Measurements from ENCODE around the gene SLC18A3. TPM values are rescaled to one million over a fixed set of nuclear protein-coding genes. Genes with fewer than 3 reads are reported as not detected.
A peak's percentile ranks its signal among the peaks of the same experiment; 100 is the strongest.

SLC18A3 gene
- total RNA-seq, 1 experiment from 2014 or later = not detected

DNA sequence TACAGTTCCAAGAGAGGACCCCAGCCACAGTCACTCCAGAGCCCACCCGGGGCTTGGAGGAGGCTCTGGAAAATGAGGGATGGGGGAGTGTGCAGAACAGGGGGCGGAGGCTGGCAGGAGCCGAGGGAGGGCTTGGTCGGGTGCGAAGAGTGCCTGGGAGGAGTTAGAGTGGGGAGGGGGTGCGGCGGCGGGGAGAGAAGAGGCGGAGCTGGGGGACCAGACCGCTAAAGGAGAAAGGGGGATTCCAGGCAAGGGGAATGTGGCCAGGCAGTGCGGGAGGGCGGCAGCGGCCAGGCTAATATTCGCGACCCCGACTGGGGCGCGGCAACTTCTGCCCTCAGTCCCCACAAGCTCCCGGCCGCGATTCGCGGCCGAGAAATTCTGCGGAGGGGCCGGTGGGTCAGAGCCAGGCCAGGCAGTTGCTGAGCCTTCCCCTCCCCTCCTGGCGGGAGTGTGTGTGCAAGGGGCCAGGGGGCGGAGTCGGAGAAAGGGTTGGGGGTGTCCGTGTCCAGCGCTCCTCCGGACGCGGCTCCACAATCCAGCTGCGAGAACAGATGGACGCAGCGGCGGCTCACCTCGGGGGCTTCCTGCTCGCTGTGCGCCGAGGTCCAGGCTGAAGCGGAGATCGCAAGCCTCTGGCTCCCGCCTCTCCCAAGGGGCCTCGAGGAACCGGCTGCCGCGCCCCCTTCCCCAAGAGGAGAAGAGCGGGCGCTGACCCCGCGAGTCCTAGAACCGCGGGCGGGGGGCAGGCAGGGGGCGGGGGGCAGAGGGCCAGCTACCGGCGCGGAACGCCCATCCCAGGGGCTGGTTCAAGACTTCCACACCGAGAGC, 612 bp upstream of the SLC18A3 start:
- H3K79me2 ChIP-seq (ENCODE audit: low read length) = no peaks in the 10 kb centered on the region
- TF ChIP-seq EZH2phosphoT487 (IDR thresholded peaks at IDR 0.05; ENCODE audit: borderline replicate concordance, low read length) (no peak), EZH2 (IDR thresholded peaks at IDR 0.05; ENCODE audit: low read length, unreplicated experiment) (peak; percentile 25)
- TF ChIP-seq, protein P1, sequence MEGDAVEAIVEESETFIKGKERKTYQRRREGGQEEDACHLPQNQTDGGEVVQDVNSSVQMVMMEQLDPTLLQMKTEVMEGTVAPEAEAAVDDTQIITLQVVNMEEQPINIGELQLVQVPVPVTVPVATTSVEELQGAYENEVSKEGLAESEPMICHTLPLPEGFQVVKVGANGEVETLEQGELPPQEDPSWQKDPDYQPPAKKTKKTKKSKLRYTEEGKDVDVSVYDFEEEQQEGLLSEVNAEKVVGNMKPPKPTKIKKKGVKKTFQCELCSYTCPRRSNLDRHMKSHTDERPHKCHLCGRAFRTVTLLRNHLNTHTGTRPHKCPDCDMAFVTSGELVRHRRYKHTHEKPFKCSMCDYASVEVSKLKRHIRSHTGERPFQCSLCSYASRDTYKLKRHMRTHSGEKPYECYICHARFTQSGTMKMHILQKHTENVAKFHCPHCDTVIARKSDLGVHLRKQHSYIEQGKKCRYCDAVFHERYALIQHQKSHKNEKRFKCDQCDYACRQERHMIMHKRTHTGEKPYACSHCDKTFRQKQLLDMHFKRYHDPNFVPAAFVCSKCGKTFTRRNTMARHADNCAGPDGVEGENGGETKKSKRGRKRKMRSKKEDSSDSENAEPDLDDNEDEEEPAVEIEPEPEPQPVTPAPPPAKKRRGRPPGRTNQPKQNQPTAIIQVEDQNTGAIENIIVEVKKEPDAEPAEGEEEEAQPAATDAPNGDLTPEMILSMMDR (conservative IDR thresholded peaks at IDR 0.05; ENCODE audit: low read depth, low read length) = no peak
- peaks cover 70% of the 10 kb centered on the region for H3K27me3 ChIP-seq (ENCODE audit: low read length)
- H3K4me2 ChIP-seq (ENCODE audit: low read length) = no peak overlapping the region
- CTCF ChIA-PET = no interaction called here
- H3K36me3 ChIP-seq (ENCODE audit: low read depth, low read length) = no peaks in the 10 kb centered on the region
- ATAC-seq (no peak), DNase-seq (no peak)
- no peak overlapping the region for H3K9ac ChIP-seq (ENCODE audit: low read length)
- POLR2A ChIA-PET (ENCODE audit: unreplicated experiment) = no interaction called here
- intact Hi-C loops (cut with micrococcal nuclease) = no loop called here
- no peaks in the 10 kb centered on the region for H3F3A ChIP-seq (ENCODE audit: low read length, unreplicated experiment)
- no TSS peak for BruUV-seq (replicated peaks)
- no peak overlapping the region for H3K27ac ChIP-seq (ENCODE audit: low read length)
- no peak overlapping the region for H2AFZ ChIP-seq (ENCODE audit: low read length)
- H3K4me1 ChIP-seq (ENCODE audit: insufficient read depth, low read length) = no peaks in the 10 kb centered on the region
- 0 out of 2 replicates have a peak, but pooled peaks cover 8% of the 10 kb centered on the region for H4K20me1 ChIP-seq (ENCODE audit: low read length)
- no peaks in the 10 kb centered on the region for H3K9me2 ChIP-seq (replicated peaks; ENCODE audit: low read length)
- H3K4me3 ChIP-seq (ENCODE audit: low read length) = no peak overlapping the region
- no peaks in the 10 kb centered on the region for H3K9me3 ChIP-seq (ENCODE audit: low read length)

DNA sequence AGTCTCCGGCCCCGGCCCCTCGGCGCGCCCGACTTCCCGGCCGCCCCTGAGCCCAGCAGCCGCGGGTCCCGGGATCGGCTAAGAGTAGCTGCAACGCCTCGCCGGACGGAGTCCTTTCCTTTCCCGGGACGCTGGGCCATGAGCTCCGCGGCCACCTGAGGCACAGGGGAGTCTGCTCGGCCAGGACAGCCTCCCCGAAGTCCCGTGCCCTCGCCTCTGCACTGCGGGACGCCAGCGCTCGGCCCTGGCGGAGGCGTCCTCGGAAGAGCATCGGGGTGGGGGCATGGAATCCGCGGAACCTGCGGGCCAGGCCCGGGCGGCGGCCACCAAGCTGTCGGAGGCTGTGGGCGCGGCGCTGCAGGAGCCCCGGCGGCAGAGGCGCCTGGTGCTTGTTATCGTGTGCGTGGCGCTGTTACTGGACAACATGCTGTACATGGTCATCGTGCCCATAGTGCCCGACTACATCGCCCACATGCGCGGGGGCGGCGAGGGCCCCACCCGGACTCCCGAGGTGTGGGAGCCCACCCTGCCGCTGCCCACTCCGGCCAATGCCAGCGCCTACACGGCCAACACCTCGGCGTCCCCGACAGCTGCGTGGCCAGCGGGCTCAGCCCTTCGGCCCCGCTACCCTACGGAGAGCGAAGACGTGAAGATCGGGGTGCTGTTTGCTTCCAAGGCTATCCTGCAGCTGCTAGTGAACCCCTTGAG, 502 bp downstream of the SLC18A3 start:
- no peak overlapping the region for H2AFZ ChIP-seq (ENCODE audit: low read length)
- H3K27me3 ChIP-seq (ENCODE audit: low read length) = peaks cover 82% of the 10 kb centered on the region
- H3K9me2 ChIP-seq (replicated peaks; ENCODE audit: low read length) = no peaks in the 10 kb centered on the region
- TF ChIP-seq, protein P1 (conservative IDR thresholded peaks at IDR 0.05; ENCODE audit: low read depth, low read length) = no peak
- peak; percentile 81 for TF ChIP-seq EZH2 (IDR thresholded peaks at IDR 0.05; ENCODE audit: low read length, unreplicated experiment)
- DNase-seq (no peak), ATAC-seq (0 out of 2 replicates have a peak, but pooled peaks have one; percentile 3)
- no peak overlapping the region for H3K27ac ChIP-seq (ENCODE audit: low read length)
- no peak overlapping the region for H3K4me2 ChIP-seq (ENCODE audit: low read length)
- no peaks in the 10 kb centered on the region for H3K36me3 ChIP-seq (ENCODE audit: low read depth, low read length)
- 0 out of 2 replicates have a peak, but pooled peaks cover 8% of the 10 kb centered on the region for H4K20me1 ChIP-seq (ENCODE audit: low read length)
- no peaks in the 10 kb centered on the region for H3K79me2 ChIP-seq (ENCODE audit: low read length)
- intact Hi-C loops (cut with micrococcal nuclease) = no loop called here
- H3K4me1 ChIP-seq (ENCODE audit: insufficient read depth, low read length) = no peaks in the 10 kb centered on the region
- no TSS peak for BruUV-seq (replicated peaks)
- H3K9ac ChIP-seq (ENCODE audit: low read length) = no peak overlapping the region
- H3F3A ChIP-seq (ENCODE audit: low read length, unreplicated experiment) = no peaks in the 10 kb centered on the region
- ChIA-PET CTCF (no interaction called here), POLR2A (ENCODE audit: unreplicated experiment) (no interaction called here)
- H3K4me3 ChIP-seq (ENCODE audit: low read length) = no peak overlapping the region
- H3K9me3 ChIP-seq (ENCODE audit: low read length) = no peaks in the 10 kb centered on the region

Measured in PC-3 (cell line).